ENCODE data around the gene HOXA11. TPM values are rescaled to one million over a fixed set of nuclear protein-coding genes. Genes with fewer than 3 reads are reported as not detected.

The HOXA11 gene
- total RNA-seq, 3 donors from 2014 or later (not counting 1 experiment from before 2014, with no cell fraction given), result not detected

GRCh38 chr7:27165089-27165995 lies 19.7 kb downstream of the HOXA11 start, which contains the start of gene HOXA9:
HOXA9 (minus strand) TSS chr7:27165537; CDS start chr7:27165457, 80 bp downstream.
- DNase-seq (peak in 1 of 2 donors; percentile 50), ATAC-seq (peak; percentile 32 to 67 (median 54))
- intact Hi-C loops (cut with micrococcal nuclease), result loop anchor here (2.0 to 10.0 kb wide), 3 partner anchors 19 to 1309 kb away; partner anchors contain the start of genes EVX1 and HOXA11
- Mint-ChIP-seq H3K4me1 (peaks cover 28 to 49% of the 10 kb centered on the region in 2 donors), H3K9me3 (no peaks in the 10 kb centered on the region), H3K36me3 (peaks cover 7% of the 10 kb centered on the region), H3K4me3 (peak within 1 kb of the TSS; percentile 87), H3K27ac (peak within 1 kb of the TSS; percentile 60 to 69), H3K27me3 (ENCODE audit: low read depth in 2 of 2) (peaks cover 68 to 72% of the 10 kb centered on the region in 2 donors)
- no peak for TF ChIP-seq CTCF (IDR thresholded peaks at IDR 0.05)
- Histone ChIP-seq H3K36me3 (ENCODE audit: control insufficient read depth, insufficient read depth, low read length) (no peaks in the 10 kb centered on the region), H3K4me1 (ENCODE audit: control insufficient read depth, insufficient read depth, low read length) (peaks cover 78% of the 10 kb centered on the region), H3K4me3 (ENCODE audit: low read length) (peak within 1 kb of the TSS; percentile 40), H3K27ac (ENCODE audit: low read length) (no peak within 1 kb of the TSS), H3K9me3 (ENCODE audit: control insufficient read depth, insufficient read depth, low read length) (no peaks in the 10 kb centered on the region), H3K27me3 (ENCODE audit: control insufficient read depth, insufficient read depth, low read length) (peaks cover 72% of the 10 kb centered on the region)
- WGBS (ENCODE audit: insufficient coverage), result 3% methylated on average over 80 of the region's 82 CpGs

- Histone ChIP-seq H3K27ac (ENCODE audit: low read length) (no peak overlapping the region), H3K9me3 (ENCODE audit: control insufficient read depth, insufficient read depth, low read length) (no peaks in the 10 kb centered on the region), H3K36me3 (ENCODE audit: control insufficient read depth, insufficient read depth, low read length) (no peaks in the 10 kb centered on the region), H3K27me3 (ENCODE audit: control insufficient read depth, insufficient read depth, low read length) (peaks cover 73% of the 10 kb centered on the region), H3K4me3 (ENCODE audit: low read length) (peak overlapping the region; percentile 40), H3K4me1 (ENCODE audit: control insufficient read depth, insufficient read depth, low read length) (peaks cover 76% of the 10 kb centered on the region)
- H3K27me3 Mint-ChIP-seq (ENCODE audit: low read depth in 2 of 2), result peaks cover 71 to 73% of the 10 kb centered on the region in 2 donors
- WGBS (ENCODE audit: insufficient coverage), result 4% methylated on average over 47 of the region's 47 CpGs
- H3K27ac Mint-ChIP-seq, result peak overlapping the region; percentile 26 to 60
- no peak for TF ChIP-seq CTCF (IDR thresholded peaks at IDR 0.05)
- no peaks in the 10 kb centered on the region for H3K9me3 Mint-ChIP-seq
- peak overlapping the region; percentile 77 for H3K4me3 Mint-ChIP-seq
- DNase-seq, result no peak
- no peak for ATAC-seq
- H3K36me3 Mint-ChIP-seq, result peaks cover 7% of the 10 kb centered on the region
- H3K4me1 Mint-ChIP-seq, result peaks cover 37 to 57% of the 10 kb centered on the region in 2 donors
- intact Hi-C loops (cut with micrococcal nuclease), result loop anchor here (2.0 to 10.0 kb wide), 4 partner anchors 20 to 1308 kb away; partner anchors contain the start of genes EVX1 and HOXA11
Measured at GRCh38 chr7:27164367-27165088, 20.5 kb downstream of the HOXA11 start.

- Mint-ChIP-seq H3K27me3 (ENCODE audit: low read depth in 2 of 2) (peaks cover 74 to 75% of the 10 kb centered on the region in 2 donors), H3K36me3 (peaks cover 7% of the 10 kb centered on the region), H3K4me1 (peaks cover 36 to 57% of the 10 kb centered on the region in 2 donors), H3K4me3 (peak overlapping the region; percentile 52), H3K27ac (peak overlapping the region in 1 of 2 donors; percentile 26), H3K9me3 (no peaks in the 10 kb centered on the region)
- Histone ChIP-seq H3K27me3 (ENCODE audit: control insufficient read depth, insufficient read depth, low read length) (peaks cover 75% of the 10 kb centered on the region), H3K4me3 (ENCODE audit: low read length) (peak overlapping the region; percentile 40), H3K9me3 (ENCODE audit: control insufficient read depth, insufficient read depth, low read length) (no peaks in the 10 kb centered on the region), H3K4me1 (ENCODE audit: control insufficient read depth, insufficient read depth, low read length) (peaks cover 72% of the 10 kb centered on the region), H3K36me3 (ENCODE audit: control insufficient read depth, insufficient read depth, low read length) (no peaks in the 10 kb centered on the region), H3K27ac (ENCODE audit: low read length) (no peak overlapping the region)
- DNase-seq (no peak), ATAC-seq (no peak)
- intact Hi-C loops (cut with micrococcal nuclease), result loop anchor here (2.0 to 10.0 kb wide), 4 partner anchors 21 to 1307 kb away; partner anchors contain the start of genes EVX1 and HOXA11
- 22% methylated on average over 12 of the region's 12 CpGs for WGBS (ENCODE audit: insufficient coverage)
- TF ChIP-seq CTCF (IDR thresholded peaks at IDR 0.05), result no peak
Measured at GRCh38 chr7:27164045-27164366, 21.0 kb downstream of the HOXA11 start.

Data from natural killer cell (primary cell).